HepG2 (cell line): ENCODE data around the gene PLSCR3. TPM values are rescaled to one million over a fixed set of nuclear protein-coding genes. Genes with fewer than 3 reads are reported as not detected.

Source experiments
- ARNTL ChIP-seq: sonication (generic); formaldehyde crosslinking; IDR thresholded peaks from 2 replicates; pipeline ENCODE4 v1.4.0; 2020; ENCODE audit warnings: mild to moderate bottlenecking, missing genetic modification reagents
- DMAP1 ChIP-seq: IDR thresholded peaks from 2 replicates; pipeline ENCODE4 v1.6.1; 2016
- IRF2 ChIP-seq: IDR thresholded peaks from 2 replicates; pipeline ENCODE4 v1.6.1; 2018; ENCODE audit warnings: missing genetic modification reagents, missing compliant biosample characterization
- MIXL1 ChIP-seq: IDR thresholded peaks from 2 replicates; pipeline ENCODE4 v1.6.1; 2016
- MTF2 ChIP-seq: sonication (generic); formaldehyde crosslinking; IDR thresholded peaks from 2 replicates; pipeline ENCODE4 v1.5.0; 2020; ENCODE audit warnings: missing genetic modification reagents, borderline replicate concordance
- MYNN ChIP-seq: sonication (generic); formaldehyde crosslinking; IDR thresholded peaks from 2 replicates; pipeline ENCODE4 v1.4.0; 2020; ENCODE audit warnings: mild to moderate bottlenecking, low read depth, missing genetic modification reagents
- NR2F2 ChIP-seq: IDR thresholded peaks from 2 replicates; pipeline ENCODE4 v1.6.1; 2012; ENCODE audit warnings: low read depth, inconsistent platforms, borderline replicate concordance
- POLR2AphosphoS5 ChIP-seq: IDR thresholded peaks from 2 replicates; pipeline ENCODE4 v1.6.1; 2012; ENCODE audit warnings: low read depth, low read length
- RBFOX2 ChIP-seq: fragments of 200-400 bp; formaldehyde crosslinking; IDR thresholded peaks from 2 replicates; pipeline ENCODE4 v1.6.1; 2017; ENCODE audit warnings: low read depth, mild to moderate bottlenecking, low read length
- RORA ChIP-seq: sonication (generic); formaldehyde crosslinking; IDR thresholded peaks from 2 replicates; pipeline ENCODE4 v1.5.0; 2020; ENCODE audit warnings: mild to moderate bottlenecking, missing genetic modification reagents, moderate library complexity
- SNRNP70 ChIP-seq: fragments of 200-400 bp; formaldehyde crosslinking; IDR thresholded peaks from 2 replicates; pipeline ENCODE4 v1.6.1; 2017; ENCODE audit warnings: mild to moderate bottlenecking, low read depth, low read length, moderate library complexity
- ZNF333 ChIP-seq: sonication (generic); formaldehyde crosslinking; IDR thresholded peaks from 2 replicates; pipeline ENCODE4 v1.4.0; 2020; ENCODE audit warnings: mild to moderate bottlenecking, missing genetic modification reagents, borderline replicate concordance
- ZNF33A ChIP-seq: sonication (generic); formaldehyde crosslinking; IDR thresholded peaks from 2 replicates; pipeline ENCODE4 v1.5.1; 2020; ENCODE audit warnings: missing genetic modification reagents, mild to moderate bottlenecking, moderate library complexity, borderline replicate concordance
- ZNF432 ChIP-seq: sonication (generic); formaldehyde crosslinking; IDR thresholded peaks from 2 replicates; pipeline ENCODE4 v1.5.0; 2020; ENCODE audit warnings: missing genetic modification reagents, mild to moderate bottlenecking, borderline replicate concordance
- ZNF546 ChIP-seq: sonication (generic); formaldehyde crosslinking; conservative IDR thresholded peaks from 2 replicates; pipeline ENCODE4 v1.8.1; 2023; ENCODE audit warnings: mild to moderate bottlenecking, missing genetic modification reagents
- polyA plus RNA-seq, 8 experiments: library from polyadenylated mRNA; depleted of rRNA in 3 of 8; stranded (reverse) in 7 of 8; unstranded in 1 of 8; fragments of >200 nt; fragmentation: Illumina TruSeq in 4 of 8; extraction: Trizol in 4 of 8; gene quantifications; 2 replicates each; pipeline versions ENCODE4 v1.2.1 to v1.2.3, GENCODE V29; 2011 to 2016; ENCODE audit warnings: low read depth in 4 of 8, missing spikeins in 1 of 8, mixed read lengths in 1 of 8; ENCODE audit not compliant: insufficient read depth in 1 of 8
- total RNA-seq, 5 experiments: library from RNA; depleted of rRNA; stranded (reverse); fragments of >200 nt; fragmentation: Illumina TruSeq; extraction: Trizol; gene quantifications; 2 replicates each; pipeline ENCODE4 v1.2.3, GENCODE V29; 2016; ENCODE audit warnings: low read depth in 1 of 5
- TF ChIP-seq, protein P1 (sequence below): sonication (generic); formaldehyde crosslinking; IDR thresholded peaks from 2 replicates; pipeline ENCODE4 v1.4.0; 2020; ENCODE audit warnings: low read depth, missing genetic modification reagents
- TF ChIP-seq, protein P2 (sequence below), 2 experiments: sonication (generic) in 1 of 2; formaldehyde crosslinking in 1 of 2; IDR thresholded peaks; 2 replicates each; pipeline versions ENCODE4 v1.5.1 to v1.6.1; 2011 to 2020; ENCODE audit warnings: borderline replicate concordance in 1 of 2, low read depth in 1 of 2, low read length in 1 of 2, mild to moderate bottlenecking in 1 of 2, missing genetic modification reagents in 1 of 2, moderate library complexity in 1 of 2
- TF ChIP-seq, protein P3 (sequence below): sonication (generic); formaldehyde crosslinking; IDR thresholded peaks from 2 replicates; pipeline ENCODE4 v1.5.1; 2020; ENCODE audit warnings: mild to moderate bottlenecking, missing genetic modification reagents

Gene PLSCR3
- total and polyA plus RNA-seq, 2 of the 13 experiments (the other 11 are each of a cell fraction or from before 2014, with no cell fraction given) = 5.6 to 6.2 TPM

DNA sequence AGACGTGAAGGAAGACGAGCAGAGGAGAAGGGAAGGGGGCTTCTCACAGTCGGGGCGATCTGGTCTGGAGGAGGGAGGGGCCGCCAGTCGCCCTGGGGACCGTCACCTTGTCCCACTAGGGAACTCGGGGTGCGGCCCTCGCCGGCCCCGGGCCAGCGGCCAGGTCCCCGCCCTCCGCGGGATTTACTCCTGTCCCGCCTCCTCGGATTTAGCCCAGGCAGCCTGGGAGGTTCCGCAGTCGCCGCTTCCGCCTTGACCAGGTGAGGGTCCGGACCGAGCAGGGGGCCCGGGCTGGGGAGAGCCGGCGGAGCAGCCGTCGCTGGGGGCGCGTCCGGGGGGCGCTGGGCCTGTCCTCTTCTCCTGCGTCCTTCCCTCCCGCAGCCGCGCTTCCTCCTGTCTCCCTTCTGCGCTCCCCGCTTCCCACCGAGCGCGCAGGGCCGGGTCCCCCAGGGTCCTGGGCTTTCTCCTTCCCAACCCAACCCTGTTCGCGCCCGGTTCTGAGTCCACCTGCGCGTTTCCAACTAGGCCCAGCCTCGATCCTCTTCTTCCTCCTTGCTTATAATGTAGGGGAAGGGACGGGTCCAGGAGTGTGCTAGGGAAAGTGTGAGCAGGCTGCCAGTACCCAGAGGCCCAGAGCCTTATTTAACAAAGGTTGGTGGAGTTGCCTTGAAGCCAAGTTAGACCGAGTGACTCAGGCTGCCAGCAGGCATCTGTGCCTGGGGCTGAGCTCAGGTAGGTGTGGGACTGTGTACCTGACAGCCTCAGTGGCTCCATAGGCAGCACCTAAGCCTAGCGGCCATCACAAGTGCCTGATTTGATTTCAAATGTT is 13.3 kb downstream of the PLSCR3 start, which contains the start of gene TNK1 (continued):
- TF ChIP-seq, protein P1, sequence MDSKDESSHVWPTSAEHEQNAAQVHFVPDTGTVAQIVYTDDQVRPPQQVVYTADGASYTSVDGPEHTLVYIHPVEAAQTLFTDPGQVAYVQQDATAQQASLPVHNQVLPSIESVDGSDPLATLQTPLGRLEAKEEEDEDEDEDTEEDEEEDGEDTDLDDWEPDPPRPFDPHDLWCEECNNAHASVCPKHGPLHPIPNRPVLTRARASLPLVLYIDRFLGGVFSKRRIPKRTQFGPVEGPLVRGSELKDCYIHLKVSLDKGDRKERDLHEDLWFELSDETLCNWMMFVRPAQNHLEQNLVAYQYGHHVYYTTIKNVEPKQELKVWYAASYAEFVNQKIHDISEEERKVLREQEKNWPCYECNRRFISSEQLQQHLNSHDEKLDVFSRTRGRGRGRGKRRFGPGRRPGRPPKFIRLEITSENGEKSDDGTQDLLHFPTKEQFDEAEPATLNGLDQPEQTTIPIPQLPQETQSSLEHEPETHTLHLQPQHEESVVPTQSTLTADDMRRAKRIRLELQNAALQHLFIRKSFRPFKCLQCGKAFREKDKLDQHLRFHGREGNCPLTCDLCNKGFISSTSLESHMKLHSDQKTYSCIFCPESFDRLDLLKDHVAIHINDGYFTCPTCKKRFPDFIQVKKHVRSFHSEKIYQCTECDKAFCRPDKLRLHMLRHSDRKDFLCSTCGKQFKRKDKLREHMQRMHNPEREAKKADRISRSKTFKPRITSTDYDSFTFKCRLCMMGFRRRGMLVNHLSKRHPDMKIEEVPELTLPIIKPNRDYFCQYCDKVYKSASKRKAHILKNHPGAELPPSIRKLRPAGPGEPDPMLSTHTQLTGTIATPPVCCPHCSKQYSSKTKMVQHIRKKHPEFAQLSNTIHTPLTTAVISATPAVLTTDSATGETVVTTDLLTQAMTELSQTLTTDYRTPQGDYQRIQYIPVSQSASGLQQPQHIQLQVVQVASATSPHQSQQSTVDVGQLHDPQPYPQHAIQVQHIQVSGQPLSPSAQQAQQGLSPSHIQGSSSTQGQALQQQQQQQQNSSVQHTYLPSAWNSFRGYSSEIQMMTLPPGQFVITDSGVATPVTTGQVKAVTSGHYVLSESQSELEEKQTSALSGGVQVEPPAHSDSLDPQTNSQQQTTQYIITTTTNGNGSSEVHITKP (CRISPR knock-in tag) = 0 out of 2 replicates have a peak, but pooled peaks have one; percentile 3
- TF ChIP-seq ZNF432 (CRISPR knock-in tag) (no peak), SNRNP70 (no peak), RORA (no peak), IRF2 (0 out of 2 replicates have a peak, but pooled peaks have one; percentile 9), MYNN (CRISPR knock-in tag) (no peak), RBFOX2 (peak; percentile 74), ZNF33A (CRISPR knock-in tag) (no peak), MIXL1 (CRISPR knock-in tag) (no peak), POLR2AphosphoS5 (peak; percentile 72), MTF2 (0 out of 2 replicates have a peak, but pooled peaks have one; percentile 50), ZNF333 (CRISPR knock-in tag) (no peak), NR2F2 (no peak), ARNTL (CRISPR knock-in tag) (no peak), ZNF546 (0 out of 2 replicates have a peak, but pooled peaks have one; percentile 35), DMAP1 (no peak)
- TF ChIP-seq, protein P2, sequence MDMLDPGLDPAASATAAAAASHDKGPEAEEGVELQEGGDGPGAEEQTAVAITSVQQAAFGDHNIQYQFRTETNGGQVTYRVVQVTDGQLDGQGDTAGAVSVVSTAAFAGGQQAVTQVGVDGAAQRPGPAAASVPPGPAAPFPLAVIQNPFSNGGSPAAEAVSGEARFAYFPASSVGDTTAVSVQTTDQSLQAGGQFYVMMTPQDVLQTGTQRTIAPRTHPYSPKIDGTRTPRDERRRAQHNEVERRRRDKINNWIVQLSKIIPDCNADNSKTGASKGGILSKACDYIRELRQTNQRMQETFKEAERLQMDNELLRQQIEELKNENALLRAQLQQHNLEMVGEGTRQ (IDR thresholded peaks at IDR 0.05; ENCODE audit: low read depth, low read length) = no peak
- TF ChIP-seq, protein P2 (CRISPR knock-in tag; IDR thresholded peaks at IDR 0.05; ENCODE audit: borderline replicate concordance) = no peak
- TF ChIP-seq, protein P3, sequence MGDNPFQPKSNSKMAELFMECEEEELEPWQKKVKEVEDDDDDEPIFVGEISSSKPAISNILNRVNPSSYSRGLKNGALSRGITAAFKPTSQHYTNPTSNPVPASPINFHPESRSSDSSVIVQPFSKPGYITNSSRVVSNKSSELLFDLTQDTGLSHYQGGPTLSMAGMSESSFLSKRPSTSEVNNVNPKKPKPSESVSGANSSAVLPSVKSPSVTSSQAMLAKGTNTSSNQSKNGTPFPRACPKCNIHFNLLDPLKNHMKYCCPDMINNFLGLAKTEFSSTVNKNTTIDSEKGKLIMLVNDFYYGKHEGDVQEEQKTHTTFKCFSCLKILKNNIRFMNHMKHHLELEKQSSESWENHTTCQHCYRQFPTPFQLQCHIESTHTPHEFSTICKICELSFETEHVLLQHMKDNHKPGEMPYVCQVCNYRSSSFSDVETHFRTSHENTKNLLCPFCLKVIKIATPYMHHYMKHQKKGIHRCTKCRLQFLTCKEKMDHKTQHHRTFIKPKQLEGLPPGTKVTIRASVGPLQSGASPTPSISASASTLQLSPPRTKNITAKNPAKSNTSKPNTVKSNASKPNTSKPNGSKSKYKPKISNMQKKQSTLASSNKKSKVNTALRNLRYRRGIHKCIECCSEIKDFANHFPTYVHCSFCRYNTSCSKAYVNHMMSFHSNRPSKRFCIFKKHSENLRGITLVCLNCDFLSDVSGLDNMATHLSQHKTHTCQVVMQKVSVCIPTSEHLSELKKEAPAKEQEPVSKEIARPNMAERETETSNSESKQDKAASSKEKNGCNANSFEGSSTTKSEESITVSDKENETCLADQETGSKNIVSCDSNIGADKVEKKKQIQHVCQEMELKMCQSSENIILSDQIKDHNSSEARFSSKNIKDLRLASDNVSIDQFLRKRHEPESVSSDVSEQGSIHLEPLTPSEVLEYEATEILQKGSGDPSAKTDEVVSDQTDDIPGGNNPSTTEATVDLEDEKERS (CRISPR knock-in tag) = no peak
